Activated CD4-positive, alpha-beta T cell treated with anti-CD3 and anti-CD28 coated beads, Interleukin-2, amount 50 U/mL, for 24 hours (primary cell): ENCODE results near the gene BSN.
"Not testable (repeated sequence)": the region's sequence is repeated elsewhere in the genome, so short reads cannot be mapped to it uniquely, and the experiment has no call there.

Source experiments
- DNase-seq, 2 donors: peaks; one replicate each; pipeline ENCODE4 v3.0.0-alpha.2; 2020; ENCODE audit warnings: low read depth in 1 of 2, low spot score in 1 of 2

Gene BSN

DNA sequence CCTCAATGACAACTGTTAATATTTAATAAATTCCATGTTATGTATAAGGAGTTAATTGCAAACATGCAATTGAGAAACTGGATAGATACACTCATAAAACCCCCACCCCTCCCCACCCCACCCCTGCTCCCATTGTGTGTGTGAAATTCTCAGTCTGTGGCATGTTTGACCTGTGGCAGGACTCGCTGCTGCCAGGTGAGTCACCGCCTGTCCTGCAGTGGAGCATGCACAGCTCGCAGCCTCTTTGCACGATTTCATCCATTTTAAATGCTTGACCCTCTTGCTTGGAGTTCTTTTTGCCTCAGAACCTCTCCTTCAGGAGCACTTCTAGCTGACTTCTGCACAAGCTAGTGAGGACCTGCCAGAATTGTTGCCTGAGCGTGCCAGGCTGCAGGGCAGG is 114.6 kb downstream of the BSN start:
- DNase-seq = no peak

DNA sequence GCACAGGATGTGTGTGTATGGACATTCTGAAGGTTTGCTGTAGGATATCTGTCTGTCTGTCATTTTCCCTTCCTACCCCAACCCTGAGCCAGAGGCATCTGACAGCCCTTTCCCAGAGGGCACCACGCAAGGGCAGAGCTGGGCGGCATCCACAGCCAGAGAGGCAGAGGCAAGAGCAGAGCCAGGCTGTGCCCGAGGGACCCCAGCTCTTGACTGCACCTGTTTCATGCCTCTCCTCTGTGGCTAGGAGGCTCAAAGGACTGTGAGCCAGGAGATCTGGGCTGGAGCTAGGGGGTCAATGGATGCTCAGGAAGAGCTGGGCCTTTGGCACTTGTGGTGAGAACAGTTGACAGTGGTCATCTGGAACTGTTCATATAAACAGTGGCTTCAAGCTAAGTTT is 115.1 kb downstream of the BSN start:
- DNase-seq = no peak

DNA sequence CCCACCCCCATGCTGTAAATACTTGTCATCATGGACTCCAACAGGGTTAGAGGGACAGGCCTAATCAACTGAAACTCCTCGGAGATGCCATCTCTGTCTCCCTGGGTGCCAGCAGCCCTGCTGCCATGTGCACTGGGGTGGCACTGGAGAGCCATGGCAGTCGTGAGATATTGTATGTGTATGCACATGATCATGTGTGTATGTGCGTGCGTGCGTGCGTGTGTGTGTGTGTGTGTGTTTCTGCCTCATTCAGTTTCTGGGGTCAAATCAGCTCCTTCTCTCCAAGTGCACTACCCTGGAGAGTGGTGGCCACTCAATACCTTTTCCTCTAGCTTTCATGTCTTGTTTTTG is 116.6 kb downstream of the BSN start:
- no peak for DNase-seq

DNA sequence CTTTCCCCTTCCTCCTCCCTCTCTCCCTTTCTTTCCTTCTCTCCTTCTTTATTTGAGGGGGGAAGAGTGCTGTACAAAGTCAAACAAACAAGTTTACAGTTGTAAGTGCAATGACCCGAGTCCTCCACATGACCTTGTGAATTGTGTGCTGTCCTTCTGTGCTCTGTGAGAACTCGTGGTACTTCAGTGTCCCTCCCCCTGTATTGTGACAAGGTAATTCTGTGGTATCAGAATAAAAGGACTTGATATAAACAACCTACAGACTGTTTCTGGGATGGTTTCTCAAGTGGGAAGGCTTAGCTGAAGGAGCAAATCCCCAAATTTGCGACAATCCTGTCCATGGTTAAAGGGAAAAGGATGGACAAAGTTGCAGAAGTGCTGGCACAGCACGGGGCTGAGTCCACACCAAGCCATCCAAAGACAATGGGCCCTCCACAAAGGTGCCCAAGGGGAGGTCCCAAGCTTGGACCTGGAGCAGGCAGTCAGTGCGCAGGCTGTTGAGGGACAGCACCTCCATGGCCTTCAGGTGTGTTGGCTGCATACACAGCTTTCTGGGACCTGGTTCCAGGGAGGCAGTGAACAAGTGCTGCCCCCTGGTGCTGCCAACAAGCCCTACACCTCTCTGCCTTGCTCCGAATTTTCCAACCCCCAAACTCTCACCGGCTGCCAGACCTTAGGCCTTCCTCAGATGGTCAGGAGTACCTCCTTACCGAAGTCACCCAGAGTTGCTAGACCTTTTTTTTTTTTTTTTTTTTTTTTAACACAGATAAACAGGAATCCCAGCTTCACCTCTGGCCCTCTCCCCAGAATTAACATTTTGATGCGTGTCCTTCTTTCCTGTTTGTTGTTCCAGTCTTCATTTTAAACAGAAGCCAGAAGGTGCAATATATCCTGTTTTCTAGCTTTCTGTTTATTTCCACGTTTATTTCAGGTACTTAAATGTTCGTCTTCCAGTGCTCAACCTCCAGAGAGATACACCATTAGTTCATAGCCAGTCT is 117.3 kb downstream of the BSN start:
- peak; percentile 52 to 67 for DNase-seq

DNA sequence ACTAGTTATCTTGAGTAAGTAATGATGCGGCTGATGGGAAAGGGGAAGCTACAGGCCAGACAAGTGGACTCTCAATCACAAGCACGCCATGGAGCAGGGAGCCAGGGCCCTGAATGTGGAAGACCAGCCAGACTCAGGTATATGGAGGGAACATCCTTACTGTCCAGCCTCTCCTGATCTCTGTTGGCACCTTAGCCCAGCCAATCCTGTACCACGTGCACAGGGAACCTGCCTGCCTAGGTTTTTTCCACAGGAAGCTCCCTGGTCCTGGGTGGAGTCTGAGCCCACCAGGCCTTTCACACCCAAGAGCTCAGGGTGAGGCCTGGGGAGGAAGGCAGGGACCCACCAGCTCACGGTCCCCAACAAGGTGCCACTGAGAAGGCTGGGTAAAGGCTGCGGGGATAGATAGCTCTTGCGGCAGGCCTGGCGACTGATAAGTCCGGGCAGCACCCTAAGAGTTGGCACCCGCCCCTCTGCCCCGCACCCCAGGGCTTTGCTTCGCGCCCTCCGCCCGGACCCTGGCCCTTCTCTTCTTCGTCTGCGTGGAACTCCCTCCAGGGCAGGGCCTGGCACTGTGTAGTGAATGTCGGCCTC is 118.9 kb downstream of the BSN start:
- DNase-seq = peak in 1 of 2 donors; percentile 19

DNA sequence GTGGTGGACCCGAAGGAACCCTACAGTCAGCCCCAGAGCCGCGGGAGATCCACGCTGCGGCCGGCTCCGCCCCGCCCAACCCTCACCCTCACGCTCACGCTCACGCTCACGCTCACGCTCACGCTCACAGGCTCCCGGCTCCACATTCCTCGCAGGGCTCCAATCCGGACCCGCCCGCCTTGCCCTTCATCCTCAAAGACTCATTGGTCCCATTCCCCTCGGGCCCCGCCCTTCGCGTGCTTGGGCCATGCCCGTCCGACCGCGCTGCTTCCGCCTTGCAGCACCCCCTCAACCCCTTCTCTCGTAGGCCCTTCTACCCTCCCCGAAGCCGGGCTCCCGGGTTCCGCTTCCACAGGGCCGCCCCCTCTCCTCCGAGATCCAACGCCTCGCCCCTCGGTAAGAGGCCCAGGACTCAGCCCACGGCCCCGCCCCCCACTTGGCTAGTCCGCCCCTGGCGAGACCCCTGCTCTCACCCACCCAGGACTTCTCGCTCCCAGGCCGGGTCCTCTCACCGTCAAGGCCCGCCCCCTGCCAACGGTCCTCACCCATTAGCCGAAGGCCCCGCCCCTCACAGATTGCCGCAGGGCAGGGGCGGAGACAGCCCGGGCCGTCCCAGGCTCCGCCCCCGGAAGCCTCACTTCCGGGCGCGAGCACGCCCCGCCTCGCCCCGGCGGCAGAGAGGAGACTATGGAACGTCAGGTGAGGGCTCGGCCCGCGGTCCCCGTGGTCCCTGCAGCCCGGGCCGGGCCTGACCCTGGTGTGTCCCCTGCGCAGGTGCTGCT is 119.6 kb downstream of the BSN start, which contains the start of gene APEH:
APEH (plus strand) TSS at position 637 of the 782 bp plus-strand sequence; CDS start at position 688, 51 bp downstream.
- peak; percentile 94 to 99 for DNase-seq

DNA sequence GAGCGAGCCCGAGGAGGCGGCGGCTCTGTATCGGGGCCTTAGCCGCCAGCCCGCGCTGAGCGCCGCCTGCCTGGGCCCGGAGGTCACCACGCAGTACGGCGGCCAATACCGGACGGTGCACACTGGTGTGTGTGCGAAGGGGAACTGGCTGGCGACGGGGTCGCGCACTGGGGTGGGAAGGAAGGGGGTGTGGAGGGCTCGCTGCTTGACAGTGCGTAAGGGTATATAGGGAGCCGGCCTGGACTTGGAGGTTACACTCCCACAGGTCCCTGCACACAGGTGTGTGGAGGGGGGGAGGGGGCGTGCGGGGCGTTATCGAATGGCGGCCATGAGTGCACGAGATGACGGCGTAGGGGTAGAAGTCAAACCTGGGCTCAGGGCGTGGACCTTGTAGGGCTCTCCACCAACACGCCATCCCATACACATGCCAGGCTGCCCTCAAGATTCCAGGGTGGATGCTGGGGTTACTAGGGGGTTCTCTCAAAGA is 120.3 kb downstream of the BSN start:
- DNase-seq = peak in 1 of 2 donors; percentile 25

DNA sequence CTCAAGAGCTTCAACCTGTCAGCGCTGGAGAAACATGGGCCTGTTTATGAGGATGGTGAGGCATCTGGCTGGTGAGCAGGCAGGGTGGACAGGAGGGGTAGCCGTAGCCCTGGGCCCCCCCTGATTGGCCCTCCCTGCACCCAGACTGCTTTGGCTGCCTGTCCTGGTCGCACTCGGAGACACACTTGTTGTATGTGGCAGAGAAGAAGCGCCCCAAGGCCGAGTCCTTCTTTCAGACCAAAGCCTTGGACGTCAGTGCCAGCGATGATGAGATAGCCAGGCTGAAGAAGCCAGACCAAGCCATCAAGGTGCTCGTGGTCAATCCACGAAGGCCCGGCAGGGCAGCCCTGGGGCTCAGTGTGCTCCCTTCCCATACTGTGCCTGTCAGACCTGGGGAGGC is 121.6 kb downstream of the BSN start:
- no peak for DNase-seq

DNA sequence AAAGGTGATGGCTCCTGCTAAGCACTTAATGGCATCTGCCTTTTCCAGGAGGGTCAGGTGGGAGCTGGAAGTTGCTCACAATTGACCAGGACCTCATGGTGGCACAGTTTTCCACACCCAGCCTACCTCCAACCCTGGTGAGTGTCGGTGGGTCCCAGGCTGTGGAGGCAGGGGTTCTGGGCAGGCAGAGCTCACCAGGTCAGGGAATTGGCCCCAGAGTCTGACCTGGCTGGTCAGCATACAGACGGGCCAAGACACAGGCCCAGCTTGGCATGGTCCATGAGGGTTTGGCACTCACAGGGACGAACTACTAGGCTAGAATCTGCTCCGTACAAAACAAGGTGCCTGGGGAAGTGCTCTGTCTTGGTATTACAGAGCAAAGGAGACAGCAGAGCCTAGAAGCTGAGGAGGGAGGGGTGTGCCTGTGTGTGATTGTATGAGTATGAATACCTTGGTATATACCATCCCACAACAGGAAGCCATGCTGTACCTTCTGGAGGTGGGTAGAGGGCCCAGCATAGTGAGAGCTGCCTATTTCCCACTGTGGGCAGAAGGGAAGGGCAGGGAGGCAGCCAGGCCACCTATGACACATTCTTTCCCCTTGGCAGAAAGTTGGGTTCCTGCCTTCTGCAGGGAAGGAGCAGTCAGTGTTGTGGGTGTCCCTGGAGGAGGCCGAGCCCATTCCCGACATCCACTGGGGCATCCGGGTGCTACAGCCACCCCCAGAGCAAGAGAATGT is 126.4 kb downstream of the BSN start:
- DNase-seq = no peak

DNA sequence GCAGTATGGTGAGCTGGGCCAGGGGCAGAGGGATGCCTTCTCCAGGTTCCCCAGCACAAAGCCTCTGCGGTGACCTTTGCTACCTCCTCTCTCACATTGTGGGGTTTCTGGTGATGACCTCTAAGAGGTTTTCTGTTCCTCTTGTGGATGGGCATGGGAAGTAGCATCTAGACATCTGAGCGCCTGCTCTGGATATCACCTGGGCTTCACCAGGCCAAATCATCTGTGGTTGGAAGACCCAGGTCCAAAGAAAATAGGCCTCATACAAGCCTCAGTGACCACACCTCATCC is 126.9 kb downstream of the BSN start:
- no peak for DNase-seq

DNA sequence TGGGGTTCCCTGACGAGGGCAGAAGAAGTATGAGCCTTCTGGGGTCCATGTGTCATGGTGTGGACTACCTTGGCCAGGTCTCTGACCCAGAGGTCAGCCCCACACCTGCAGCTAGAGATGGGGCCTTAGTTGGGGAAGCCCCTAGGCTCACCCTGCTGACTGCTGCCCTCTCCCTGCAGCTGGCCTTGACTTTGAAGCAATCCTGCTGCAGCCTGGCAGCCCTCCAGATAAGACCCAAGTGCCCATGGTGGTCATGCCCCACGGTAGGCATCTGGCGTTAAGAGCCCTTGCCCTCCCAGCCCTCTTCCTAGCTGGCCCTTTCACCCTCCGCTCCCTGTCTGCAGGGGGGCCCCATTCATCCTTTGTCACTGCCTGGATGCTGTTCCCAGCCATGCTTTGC is 127.3 kb downstream of the BSN start:
- DNase-seq = no peak

DNA sequence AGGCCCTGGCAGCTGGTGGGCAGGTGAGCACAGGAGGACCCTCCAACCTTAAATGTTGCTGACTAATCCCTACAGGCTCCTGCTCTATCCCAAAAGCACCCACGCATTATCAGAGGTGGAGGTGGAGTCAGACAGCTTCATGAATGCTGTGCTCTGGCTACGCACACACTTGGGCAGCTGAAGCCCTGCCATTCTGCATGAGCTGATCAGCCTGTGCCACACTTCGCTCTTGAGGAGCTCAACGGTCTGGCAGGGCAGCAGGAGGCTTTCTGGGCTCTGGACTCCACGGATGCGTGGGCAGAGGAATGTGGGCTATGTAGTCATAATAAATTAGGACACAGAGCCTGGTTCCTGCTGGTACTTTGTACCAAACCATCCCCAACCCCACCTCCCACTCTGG is 128.9 kb downstream of the BSN start:
- no peak for DNase-seq

DNA sequence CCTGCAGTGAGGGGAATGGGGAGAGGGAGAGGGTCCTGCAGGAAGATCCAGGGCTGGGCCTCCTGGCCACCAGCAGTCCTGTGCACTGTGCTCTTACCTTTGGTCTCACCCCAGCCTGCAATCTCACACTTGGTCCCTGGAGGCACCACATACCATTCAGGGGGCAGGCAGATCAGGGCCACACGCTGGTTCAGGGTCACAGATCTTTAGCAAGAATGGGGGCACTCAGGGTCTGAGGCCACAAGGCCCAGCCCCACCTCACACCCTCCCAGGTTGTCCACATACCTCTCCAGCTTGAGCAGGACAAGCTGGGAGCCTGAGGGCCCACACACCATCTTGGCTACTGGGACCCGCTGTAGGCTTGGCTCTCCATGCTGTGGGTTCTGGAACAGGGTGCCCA is 130.2 kb downstream of the BSN start:
- DNase-seq = not testable (repeated sequence)

DNA sequence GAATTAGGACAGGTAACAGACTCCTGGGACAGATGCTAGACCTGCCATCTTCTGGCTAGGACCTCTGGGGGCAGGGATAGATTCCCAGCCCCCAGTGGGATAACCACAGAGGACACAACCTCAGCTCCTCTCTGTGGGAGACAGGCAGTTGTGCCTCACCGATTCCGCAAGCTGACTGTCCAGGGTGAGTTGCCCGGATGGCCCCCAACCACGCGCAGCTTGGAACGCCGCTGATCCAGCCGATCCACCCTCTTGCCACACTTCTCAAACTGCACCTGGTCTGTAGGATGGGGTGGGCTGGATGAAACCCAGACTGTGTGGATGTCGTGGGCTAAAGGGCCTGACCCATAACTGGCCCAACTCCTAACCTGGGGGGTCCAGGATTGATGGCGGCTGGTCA is 130.8 kb downstream of the BSN start:
- not testable (repeated sequence) for DNase-seq

DNA sequence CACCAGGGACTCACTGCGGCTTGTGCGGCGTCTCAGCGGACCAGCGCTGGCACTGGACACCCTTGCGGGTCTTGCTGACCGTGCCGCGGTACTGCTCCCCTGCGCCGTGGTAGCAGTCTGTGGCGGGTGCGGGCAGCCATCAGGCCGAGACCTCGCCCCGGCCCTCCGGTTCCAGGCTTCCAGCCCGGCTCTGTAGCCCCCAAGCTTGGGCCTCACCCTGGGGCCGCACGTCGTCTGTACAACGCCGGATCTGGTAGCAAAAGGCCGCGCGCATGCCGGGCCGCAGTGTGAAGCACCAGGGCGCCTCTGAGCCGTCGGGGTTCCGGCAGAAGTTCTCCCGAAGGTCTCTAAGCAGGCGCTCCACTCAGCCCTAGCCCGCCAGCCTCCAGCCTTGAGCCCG is 131.6 kb downstream of the BSN start:
- not testable (repeated sequence) for DNase-seq

DNA sequence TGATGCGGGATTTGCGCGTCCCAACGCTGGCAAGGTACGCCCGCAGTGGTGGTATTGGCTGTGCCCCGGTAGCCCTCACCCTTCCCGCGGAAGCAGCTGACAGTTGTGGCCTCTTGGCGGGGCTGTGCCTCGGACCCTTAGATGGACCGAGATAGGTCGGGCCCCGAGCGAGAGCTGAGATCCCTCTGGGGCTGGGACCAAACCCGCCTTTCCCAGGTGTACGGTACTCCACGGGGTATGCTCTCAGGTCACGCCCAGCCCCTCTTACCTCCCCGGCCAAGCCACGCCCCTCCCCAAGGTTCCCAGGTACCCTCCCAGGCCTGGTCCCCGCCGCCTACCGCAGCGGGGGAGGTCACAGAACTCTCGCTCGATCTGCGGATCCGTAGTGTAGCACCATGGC is 132.1 kb downstream of the BSN start:
- DNase-seq = not testable (repeated sequence)

DNA sequence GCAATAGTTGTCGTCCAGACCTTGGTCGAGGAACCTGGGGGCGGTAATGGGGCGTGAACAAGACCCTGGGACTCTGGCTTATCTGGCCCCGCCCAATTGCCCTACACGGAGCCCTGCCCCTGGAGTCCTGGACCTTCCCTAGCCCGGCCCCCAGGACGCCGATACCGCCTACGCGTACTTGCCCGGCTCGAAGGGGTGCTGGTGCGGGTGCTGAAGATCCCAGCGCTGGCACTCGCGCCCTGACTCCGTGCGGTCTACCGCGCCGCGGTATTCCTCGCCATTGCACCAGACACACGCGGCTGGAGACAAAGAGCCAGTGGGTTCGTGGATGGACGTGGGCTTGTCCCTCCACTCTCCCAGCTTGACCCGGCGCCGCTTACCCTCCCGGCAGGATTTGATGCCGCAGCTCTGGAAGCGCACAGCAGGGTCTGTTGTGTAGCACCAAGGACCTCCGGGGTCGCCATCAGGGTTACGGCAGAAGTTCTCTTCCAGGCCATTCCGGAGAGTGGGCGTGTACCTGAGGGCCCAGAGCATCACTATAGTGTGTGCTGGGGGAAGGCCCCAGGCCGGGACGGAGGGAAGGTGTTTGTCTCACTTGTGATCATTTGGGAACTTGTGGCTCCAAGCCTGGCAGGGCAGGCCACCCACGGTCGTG is 132.6 kb downstream of the BSN start:
- peak in 1 of 2 donors; percentile 20 for DNase-seq

DNA sequence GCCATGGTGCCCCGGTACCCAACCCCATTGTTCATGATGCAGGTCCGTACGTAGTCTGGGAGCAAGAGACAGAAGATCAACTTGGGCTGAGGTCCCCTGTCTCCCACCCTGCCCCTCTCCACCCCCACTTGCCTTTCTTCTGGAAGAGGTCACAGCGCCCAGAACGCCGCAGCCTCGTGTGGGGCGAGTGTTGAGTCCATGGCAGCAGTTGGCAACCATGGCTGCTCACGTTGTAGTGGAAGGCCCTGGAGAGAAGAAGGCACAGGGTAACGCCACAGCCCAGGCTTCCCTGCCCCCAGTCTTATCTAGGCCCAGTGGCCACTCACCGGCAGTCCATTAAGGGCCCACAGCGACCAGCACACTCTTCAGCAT is 133.1 kb downstream of the BSN start:
- not testable (repeated sequence) for DNase-seq

DNA sequence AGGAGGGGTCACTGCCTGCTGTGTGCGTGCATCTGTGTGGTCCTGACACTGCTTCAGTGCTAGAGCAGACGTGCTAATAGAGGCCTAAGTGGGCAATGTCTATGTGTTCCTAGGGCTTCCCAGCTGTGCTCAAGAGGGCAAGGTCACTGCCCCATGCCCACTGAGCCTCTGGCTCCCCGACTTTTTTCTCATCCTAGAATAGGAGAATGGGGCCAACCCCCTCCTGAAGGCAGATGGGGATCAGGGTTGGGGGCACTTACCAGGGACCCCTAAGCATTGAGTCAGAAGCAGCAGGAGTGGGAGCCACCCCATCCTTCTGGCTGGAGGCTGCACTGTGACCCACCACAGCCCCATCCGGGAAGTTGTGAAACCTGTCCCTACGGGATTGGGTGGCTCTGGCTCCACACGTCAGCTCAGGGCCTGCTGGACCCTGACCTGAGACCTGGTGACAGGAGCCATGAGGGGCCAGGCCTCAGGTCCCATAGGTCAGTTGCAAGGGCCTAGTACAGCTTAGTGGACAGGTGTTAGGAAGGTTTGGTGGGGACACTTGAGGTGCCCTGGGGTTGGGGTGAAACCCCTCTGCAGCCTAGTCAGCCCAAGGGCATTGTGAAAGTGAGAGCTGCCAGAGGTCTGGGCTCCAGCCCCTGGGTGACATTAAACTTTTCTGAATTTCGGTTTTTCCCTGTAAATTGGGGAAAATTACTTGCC is 134.2 kb downstream of the BSN start:
- not testable (repeated sequence) for DNase-seq
